ENCODE results near the gene PDE9A. TPM values are rescaled to one million over a fixed set of nuclear protein-coding genes. Genes with fewer than 3 reads are reported as not detected.

Gene PDE9A
- total RNA-seq, 4 donors from 2014 or later: 6.9 to 13.0 (median 11.1) TPM

DNA sequence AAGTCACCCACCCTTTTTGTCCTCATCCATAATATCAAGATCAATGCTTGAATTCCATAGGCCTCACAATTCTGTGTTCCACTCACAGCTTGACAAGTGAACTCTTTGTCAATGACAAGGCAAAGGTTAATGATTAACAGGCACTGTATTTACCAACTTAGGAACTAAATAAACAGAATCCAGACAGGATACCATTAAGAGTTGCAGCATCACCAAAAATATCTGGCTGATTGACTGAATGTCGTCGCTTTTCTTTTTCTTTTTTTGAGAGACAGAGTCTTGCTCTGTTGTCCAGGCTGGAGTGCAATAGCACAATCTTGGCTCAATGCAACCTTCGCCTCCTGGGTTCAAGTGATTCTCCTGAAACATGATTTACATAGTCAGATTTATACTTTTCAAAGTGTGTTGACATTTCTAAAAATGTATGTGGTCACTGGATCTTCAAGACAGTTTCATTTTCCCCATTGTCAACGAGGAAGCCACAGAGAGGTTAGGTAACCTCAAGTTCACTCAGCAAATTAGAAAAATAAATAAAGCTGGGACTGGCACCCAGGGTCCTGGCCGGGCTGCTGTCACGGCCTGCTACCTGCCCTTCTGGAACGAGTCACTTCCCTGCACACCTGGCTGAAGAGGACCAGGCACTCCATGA lies 81.0 kb downstream of the PDE9A start:
- DNase-seq: no peak
- intact Hi-C loops (cut with DNase I): no loop called here

GRCh38 chr21:42735061-42735460 lies 81.6 kb downstream of the PDE9A start:
- H3K27me3 ChIP-seq: no peaks in the 10 kb centered on the region
- TF ChIP-seq POLR2A (IDR thresholded peaks at IDR 0.05): no peak
- TF ChIP-seq, protein P1, sequence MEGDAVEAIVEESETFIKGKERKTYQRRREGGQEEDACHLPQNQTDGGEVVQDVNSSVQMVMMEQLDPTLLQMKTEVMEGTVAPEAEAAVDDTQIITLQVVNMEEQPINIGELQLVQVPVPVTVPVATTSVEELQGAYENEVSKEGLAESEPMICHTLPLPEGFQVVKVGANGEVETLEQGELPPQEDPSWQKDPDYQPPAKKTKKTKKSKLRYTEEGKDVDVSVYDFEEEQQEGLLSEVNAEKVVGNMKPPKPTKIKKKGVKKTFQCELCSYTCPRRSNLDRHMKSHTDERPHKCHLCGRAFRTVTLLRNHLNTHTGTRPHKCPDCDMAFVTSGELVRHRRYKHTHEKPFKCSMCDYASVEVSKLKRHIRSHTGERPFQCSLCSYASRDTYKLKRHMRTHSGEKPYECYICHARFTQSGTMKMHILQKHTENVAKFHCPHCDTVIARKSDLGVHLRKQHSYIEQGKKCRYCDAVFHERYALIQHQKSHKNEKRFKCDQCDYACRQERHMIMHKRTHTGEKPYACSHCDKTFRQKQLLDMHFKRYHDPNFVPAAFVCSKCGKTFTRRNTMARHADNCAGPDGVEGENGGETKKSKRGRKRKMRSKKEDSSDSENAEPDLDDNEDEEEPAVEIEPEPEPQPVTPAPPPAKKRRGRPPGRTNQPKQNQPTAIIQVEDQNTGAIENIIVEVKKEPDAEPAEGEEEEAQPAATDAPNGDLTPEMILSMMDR (IDR thresholded peaks at IDR 0.05): no peak
- no peak overlapping the region for H3K27ac ChIP-seq
- intact Hi-C loops (cut with DNase I): no loop called here
- no peaks in the 10 kb centered on the region for H3K9me3 ChIP-seq
- 83 to 98% methylated on average over 6 to 7 of the region's 8 CpGs for WGBS, 2 donors
- no peak overlapping the region for H3K4me3 ChIP-seq (replicated peaks in 1 of 3)
- no peak for DNase-seq
- H3K36me3 ChIP-seq: no peaks in the 10 kb centered on the region
- peaks cover 9 to 21% of the 10 kb centered on the region in 2 donors for H3K4me1 ChIP-seq

More for the DNA sequence above, 81.0 kb downstream of the PDE9A start:
- TF ChIP-seq POLR2A (IDR thresholded peaks at IDR 0.05): no peak
- TF ChIP-seq, protein P1 (IDR thresholded peaks at IDR 0.05): no peak
- Histone ChIP-seq H3K27ac (no peak overlapping the region), H3K9me3 (no peaks in the 10 kb centered on the region), H3K4me1 (peaks cover 9 to 21% of the 10 kb centered on the region in 2 donors), H3K36me3 (no peaks in the 10 kb centered on the region), H3K27me3 (no peaks in the 10 kb centered on the region), H3K4me3 (replicated peaks in 1 of 3) (no peak overlapping the region)
- WGBS, 2 donors: 67 to 70% methylated on average over 7 of the region's 7 CpGs

- H3K9me3 ChIP-seq: no peaks in the 10 kb centered on the region
- peaks cover 9 to 21% of the 10 kb centered on the region in 2 donors for H3K4me1 ChIP-seq
- no peak for TF ChIP-seq POLR2A (IDR thresholded peaks at IDR 0.05)
- TF ChIP-seq, protein P1 (IDR thresholded peaks at IDR 0.05): no peak
- WGBS, 2 donors: 91 to 93% methylated on average over 10 of the region's 10 CpGs
- H3K36me3 ChIP-seq: no peaks in the 10 kb centered on the region
- H3K4me3 ChIP-seq (replicated peaks in 1 of 3): no peak overlapping the region
- no peak overlapping the region for H3K27ac ChIP-seq
- no peak for DNase-seq
- H3K27me3 ChIP-seq: no peaks in the 10 kb centered on the region
- intact Hi-C loops (cut with DNase I): no loop called here
Observed at GRCh38 chr21:42735944-42736343, 82.5 kb downstream of the PDE9A start.

GRCh38 chr21:42736646-42737350 lies 83.4 kb downstream of the PDE9A start:
- Histone ChIP-seq H3K27me3 (no peaks in the 10 kb centered on the region), H3K4me1 (peaks cover 9 to 27% of the 10 kb centered on the region in 2 donors), H3K27ac (peak overlapping the region in 1 of 3 donors; percentile 84), H3K9me3 (no peaks in the 10 kb centered on the region), H3K4me3 (replicated peaks in 1 of 3) (no peak overlapping the region), H3K36me3 (no peaks in the 10 kb centered on the region)
- intact Hi-C loops (cut with DNase I): no loop called here
- TF ChIP-seq, protein P1 (IDR thresholded peaks at IDR 0.05): no peak
- TF ChIP-seq POLR2A (IDR thresholded peaks at IDR 0.05): no peak
- DNase-seq: no peak
- WGBS, 2 donors: 90 to 91% methylated on average over 11 to 12 of the region's 12 CpGs
